ENCODE measurements around the gene TMEM203. TPM values are rescaled to one million over a fixed set of nuclear protein-coding genes. Genes with fewer than 3 reads are reported as not detected.

The TMEM203 gene
- total RNA-seq, 1 experiment from 2014 or later, result 50.6 TPM

DNA sequence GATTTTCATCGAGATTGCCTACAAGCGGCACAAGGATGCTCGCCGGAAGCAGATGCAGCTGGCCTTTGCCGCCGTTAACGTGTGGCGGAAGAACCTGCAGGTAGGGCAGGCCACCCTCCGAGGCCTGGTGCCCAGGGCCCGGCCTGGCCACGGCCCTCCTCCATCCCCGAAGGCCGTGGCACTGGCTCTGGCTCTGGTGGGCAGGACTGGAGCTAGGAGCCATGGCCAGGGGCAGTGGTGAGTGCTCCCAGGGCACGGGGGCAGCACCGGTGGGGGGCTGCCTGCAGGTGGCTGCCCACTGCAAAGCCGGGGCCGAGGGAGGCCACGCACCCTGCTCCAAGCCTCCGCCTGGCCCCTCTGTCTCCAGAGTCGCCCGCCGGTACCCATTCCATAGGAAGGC lies 41.6 kb downstream of the TMEM203 start:
- Mint-ChIP-seq H3K27me3 (ENCODE audit: low read depth) (peaks cover 83% of the 10 kb centered on the region), H3K4me1 (no peaks in the 10 kb centered on the region), H3K9me3 (no peaks in the 10 kb centered on the region), H3K27ac (no peak overlapping the region), H3K4me3 (peak overlapping the region; percentile 62), H3K36me3 (no peaks in the 10 kb centered on the region)
- TF ChIP-seq FOXK1 (CRISPR knock-in tag; IDR thresholded peaks at IDR 0.05) (no peak), ZNF423 (CRISPR knock-in tag; IDR thresholded peaks at IDR 0.05) (no peak), FOXJ3 (CRISPR knock-in tag; IDR thresholded peaks at IDR 0.05; ENCODE audit: borderline replicate concordance) (no peak), ESRRA (CRISPR knock-in tag; IDR thresholded peaks at IDR 0.05; ENCODE audit: borderline replicate concordance) (no peak), PREB (CRISPR knock-in tag; IDR thresholded peaks at IDR 0.05; ENCODE audit: borderline replicate concordance) (no peak), MAX (CRISPR knock-in tag; IDR thresholded peaks at IDR 0.05) (no peak), E2F4 (CRISPR knock-in tag; IDR thresholded peaks at IDR 0.05; ENCODE audit: borderline replicate concordance, low read depth) (no peak), E2F1 (CRISPR knock-in tag; IDR thresholded peaks at IDR 0.05) (no peak)
- TF ChIP-seq, protein P1, sequence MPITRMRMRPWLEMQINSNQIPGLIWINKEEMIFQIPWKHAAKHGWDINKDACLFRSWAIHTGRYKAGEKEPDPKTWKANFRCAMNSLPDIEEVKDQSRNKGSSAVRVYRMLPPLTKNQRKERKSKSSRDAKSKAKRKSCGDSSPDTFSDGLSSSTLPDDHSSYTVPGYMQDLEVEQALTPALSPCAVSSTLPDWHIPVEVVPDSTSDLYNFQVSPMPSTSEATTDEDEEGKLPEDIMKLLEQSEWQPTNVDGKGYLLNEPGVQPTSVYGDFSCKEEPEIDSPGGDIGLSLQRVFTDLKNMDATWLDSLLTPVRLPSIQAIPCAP (CRISPR knock-in tag; IDR thresholded peaks at IDR 0.05), result no peak
- TF ChIP-seq, protein P2, sequence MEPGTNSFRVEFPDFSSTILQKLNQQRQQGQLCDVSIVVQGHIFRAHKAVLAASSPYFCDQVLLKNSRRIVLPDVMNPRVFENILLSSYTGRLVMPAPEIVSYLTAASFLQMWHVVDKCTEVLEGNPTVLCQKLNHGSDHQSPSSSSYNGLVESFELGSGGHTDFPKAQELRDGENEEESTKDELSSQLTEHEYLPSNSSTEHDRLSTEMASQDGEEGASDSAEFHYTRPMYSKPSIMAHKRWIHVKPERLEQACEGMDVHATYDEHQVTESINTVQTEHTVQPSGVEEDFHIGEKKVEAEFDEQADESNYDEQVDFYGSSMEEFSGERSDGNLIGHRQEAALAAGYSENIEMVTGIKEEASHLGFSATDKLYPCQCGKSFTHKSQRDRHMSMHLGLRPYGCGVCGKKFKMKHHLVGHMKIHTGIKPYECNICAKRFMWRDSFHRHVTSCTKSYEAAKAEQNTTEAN (CRISPR knock-in tag; IDR thresholded peaks at IDR 0.05), result no peak
- ATAC-seq (no peak), DNase-seq (ENCODE audit: low spot score) (no peak)
- ChIA-PET POLR2A (no interaction called here), CTCF (interaction anchor here (0.7 to 3.7 kb wide), 4 partner anchors 12 to 245 kb away, joined by 3 to 40 read pairs (median 12); no protein-coding TSS in a partner anchor)

DNA sequence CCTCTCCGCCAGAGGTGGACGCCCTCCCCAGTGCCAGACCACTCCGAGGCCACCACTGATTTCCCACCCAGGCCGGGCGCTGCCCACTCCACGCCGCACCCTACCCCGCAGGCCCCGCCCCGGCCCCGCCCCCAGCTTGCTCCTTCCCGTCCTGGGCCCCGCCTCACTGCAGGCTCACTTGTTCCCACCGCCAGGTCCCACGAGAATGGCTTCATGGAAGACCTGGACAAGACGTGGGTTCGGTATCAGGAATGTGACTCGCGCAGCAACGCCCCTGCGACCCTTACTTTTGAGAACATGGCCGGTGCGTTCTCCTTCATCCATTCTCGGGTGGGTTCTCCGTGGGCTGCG lies 42.1 kb downstream of the TMEM203 start:
- Mint-ChIP-seq H3K9me3 (no peaks in the 10 kb centered on the region), H3K36me3 (no peaks in the 10 kb centered on the region), H3K27ac (no peak overlapping the region), H3K4me3 (peak overlapping the region; percentile 62), H3K27me3 (ENCODE audit: low read depth) (peaks cover 84% of the 10 kb centered on the region), H3K4me1 (no peaks in the 10 kb centered on the region)
- DNase-seq (ENCODE audit: low spot score) (peak; percentile 57), ATAC-seq (peak; percentile 1; the same call in 1 of the 2 replicates)
- CTCF ChIA-PET, result interaction anchor here (0.7 to 3.7 kb wide), 18 partner anchors 12 to 400 kb away, joined by 3 to 40 read pairs (median 4); partner anchors contain the start of genes CYSRT1, NPDC1, RNF208 and RNF224
- POLR2A ChIA-PET, result interaction anchor here (0.8 kb wide), 1 partner anchor 77 kb away, joined by 3 read pairs; the partner anchor contains the start of gene TUBB4B
- TF ChIP-seq, protein P3, sequence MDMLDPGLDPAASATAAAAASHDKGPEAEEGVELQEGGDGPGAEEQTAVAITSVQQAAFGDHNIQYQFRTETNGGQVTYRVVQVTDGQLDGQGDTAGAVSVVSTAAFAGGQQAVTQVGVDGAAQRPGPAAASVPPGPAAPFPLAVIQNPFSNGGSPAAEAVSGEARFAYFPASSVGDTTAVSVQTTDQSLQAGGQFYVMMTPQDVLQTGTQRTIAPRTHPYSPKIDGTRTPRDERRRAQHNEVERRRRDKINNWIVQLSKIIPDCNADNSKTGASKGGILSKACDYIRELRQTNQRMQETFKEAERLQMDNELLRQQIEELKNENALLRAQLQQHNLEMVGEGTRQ (CRISPR knock-in tag; IDR thresholded peaks at IDR 0.05), result no peak
- TF ChIP-seq PRDM15 (CRISPR knock-in tag; IDR thresholded peaks at IDR 0.05), result peak; percentile 93

All from WTC11 (cell line).